OCI-LY3 (cell line): Measurements from ENCODE around the gene FLRT2.

Source experiments
- H2AFZ ChIP-seq: fragments of 200-600, 300-600 bp; shearing (Covaris generic); 2 replicates; pipeline ENCODE4 v1.6.0; 2014; ENCODE audit warnings: antibody characterized with exemption, low read depth, low read length
- H3K27ac ChIP-seq: fragments of 200-600, 300-600 bp; sonication (generic); 2 replicates; pipeline ENCODE4 v1.5.1; 2014; ENCODE audit warnings: mild to moderate bottlenecking, low read length, moderate library complexity, mixed read lengths
- H3K27me3 ChIP-seq: fragments of 200-600, 300-600 bp; sonication (generic); 2 replicates; pipeline ENCODE4 v1.6.1; 2014; ENCODE audit warnings: low read depth, low read length, mixed read lengths
- H3K36me3 ChIP-seq: fragments of 200-600, 300-600 bp; sonication (generic); replicated peaks from 2 replicates; pipeline ENCODE3; 2014; ENCODE audit warnings: low read depth, low read length, mixed read lengths
- H3K4me1 ChIP-seq: fragments of 300-600, 200-600 bp; sonication (generic); 2 replicates; pipeline ENCODE4 v1.6.1; 2014; ENCODE audit warnings: low read length, mixed read lengths
- H3K4me2 ChIP-seq: fragments of 200-600, 300-600 bp; sonication (generic); 2 replicates; pipeline ENCODE4 v1.6.1; 2014; ENCODE audit warnings: low read length, mixed read lengths
- H3K4me3 ChIP-seq: fragments of 300-600, 200-600 bp; sonication (generic); 2 replicates; pipeline ENCODE4 v1.5.1; 2014; ENCODE audit warnings: antibody characterized with exemption, mild to moderate bottlenecking, low read length, moderate library complexity
- H3K79me2 ChIP-seq: fragments of 300-600, 200-600 bp; shearing (Covaris generic); 2 replicates; pipeline ENCODE4 v1.6.1; 2014; ENCODE audit warnings: mild to moderate bottlenecking, low read length, mixed read lengths
- H3K9ac ChIP-seq: fragments of 300-600, 200-600 bp; shearing (Covaris generic); 2 replicates; pipeline ENCODE4 v1.6.0; 2014; ENCODE audit warnings: mild to moderate bottlenecking, low read length, moderate library complexity
- H3K9me3 ChIP-seq: fragments of 200-600, 300-600 bp; shearing (Covaris generic); 2 replicates; pipeline ENCODE4 v1.6.1; 2014; ENCODE audit warnings: low read length, mixed read lengths; ENCODE audit not compliant: insufficient read depth
- H4K20me1 ChIP-seq: fragments of 200-600, 300-600 bp; sonication (generic); 2 replicates; pipeline ENCODE4 v1.6.1; 2016; ENCODE audit warnings: low read length, mixed read lengths; ENCODE audit not compliant: insufficient read depth
- CTCF ChIP-seq: fragments of 200-600, 300-600 bp; sonication (generic); IDR thresholded peaks from 2 replicates; pipeline ENCODE4 v1.5.1; 2014; ENCODE audit warnings: antibody characterized with exemption, low read length, low read depth
- EZH2phosphoT487 ChIP-seq: fragments of 200-600 bp; shearing (Covaris generic); IDR thresholded peaks from 2 replicates; pipeline ENCODE4 v1.6.1; 2018; ENCODE audit warnings: antibody characterized with exemption, mixed run types, low read depth

Gene FLRT2

GRCh38 chr14:85576218-85576617, 46.3 kb downstream of the FLRT2 start:
- TF ChIP-seq CTCF (no peak), EZH2phosphoT487 (no peak)
- Histone ChIP-seq H4K20me1 (no peaks in the 10 kb centered on the region), H3K4me1 (peaks cover 12% of the 10 kb centered on the region), H3K27me3 (no peaks in the 10 kb centered on the region), H3K9ac (no peak overlapping the region), H3K36me3 (no peaks in the 10 kb centered on the region), H3K9me3 (no peaks in the 10 kb centered on the region), H3K27ac (no peak overlapping the region), H3K79me2 (no peaks in the 10 kb centered on the region), H2AFZ (no peak overlapping the region), H3K4me2 (no peak overlapping the region), H3K4me3 (no peak overlapping the region)

- no peak overlapping the region for H2AFZ ChIP-seq
Measured at GRCh38 chr14:85576848-85577542, 47.1 kb downstream of the FLRT2 start.

GRCh38 chr14:85577543-85578114, 47.7 kb downstream of the FLRT2 start:
- Histone ChIP-seq H3K4me3 (no peak overlapping the region), H3K4me1 (peaks cover 9% of the 10 kb centered on the region), H3K27me3 (no peaks in the 10 kb centered on the region), H4K20me1 (no peaks in the 10 kb centered on the region), H3K27ac (no peak overlapping the region), H3K9ac (no peak overlapping the region), H3K4me2 (no peak overlapping the region), H3K36me3 (no peaks in the 10 kb centered on the region), H2AFZ (no peak overlapping the region), H3K9me3 (no peaks in the 10 kb centered on the region), H3K79me2 (no peaks in the 10 kb centered on the region)
- TF ChIP-seq EZH2phosphoT487 = no peak
- no peak for TF ChIP-seq CTCF

More at GRCh38 chr14:85576848-85577542, 47.1 kb downstream of the FLRT2 start:
- Histone ChIP-seq H3K36me3 (no peaks in the 10 kb centered on the region), H4K20me1 (no peaks in the 10 kb centered on the region), H3K4me2 (no peak overlapping the region), H3K27ac (no peak overlapping the region), H3K27me3 (no peaks in the 10 kb centered on the region), H3K4me3 (no peak overlapping the region), H3K4me1 (peaks cover 12% of the 10 kb centered on the region), H3K9ac (no peak overlapping the region), H3K9me3 (no peaks in the 10 kb centered on the region), H3K79me2 (no peaks in the 10 kb centered on the region)
- TF ChIP-seq EZH2phosphoT487 (no peak), CTCF (no peak)

- Histone ChIP-seq H3K4me1 (peaks cover 2% of the 10 kb centered on the region; the same call in 1 of the 2 replicates), H3K27ac (no peak overlapping the region), H3K79me2 (no peaks in the 10 kb centered on the region), H3K9me3 (no peaks in the 10 kb centered on the region), H3K9ac (no peak overlapping the region), H2AFZ (no peak overlapping the region), H4K20me1 (no peaks in the 10 kb centered on the region), H3K36me3 (no peaks in the 10 kb centered on the region), H3K27me3 (no peaks in the 10 kb centered on the region), H3K4me3 (no peak overlapping the region), H3K4me2 (no peak overlapping the region)
- TF ChIP-seq EZH2phosphoT487 (no peak), CTCF (no peak)
Measured at GRCh38 chr14:85578357-85578756, 48.4 kb downstream of the FLRT2 start.
